GM11168 (cell line): ENCODE data around the gene PRRC2C.

Source experiments
- in situ Hi-C: fragments of 300-500 bp; cut with MboI; formaldehyde crosslinking; loops from one replicate; pipeline ENCODE4 v1.12.0; 2022; ENCODE audit warnings: low sequenced_read_pairs; ENCODE audit not compliant: unreplicated experiment

The PRRC2C gene

DNA sequence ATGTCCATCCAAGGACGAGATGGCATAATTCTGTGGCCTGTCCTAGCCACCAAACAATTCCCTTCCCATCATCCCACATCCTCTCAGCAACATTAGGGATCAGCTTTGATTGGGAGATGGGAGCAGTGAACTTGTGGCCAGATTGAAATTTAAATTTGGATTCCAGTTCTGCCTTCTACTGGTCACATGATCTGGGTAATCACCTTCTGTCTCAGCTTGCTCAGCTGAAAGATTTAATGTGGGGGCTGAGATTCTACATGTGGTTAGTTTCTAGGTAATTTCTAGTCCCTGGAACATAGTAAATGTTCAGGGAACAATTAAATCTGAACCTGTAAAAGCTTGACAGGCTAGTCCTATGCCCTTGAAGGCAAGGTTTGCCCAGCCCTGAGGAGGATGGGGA lies 139.9 kb downstream of the PRRC2C start:
- in situ Hi-C loops: loop anchor here (25.0 kb wide), 1 partner anchor 362 kb away; no protein-coding TSS in a partner anchor

DNA sequence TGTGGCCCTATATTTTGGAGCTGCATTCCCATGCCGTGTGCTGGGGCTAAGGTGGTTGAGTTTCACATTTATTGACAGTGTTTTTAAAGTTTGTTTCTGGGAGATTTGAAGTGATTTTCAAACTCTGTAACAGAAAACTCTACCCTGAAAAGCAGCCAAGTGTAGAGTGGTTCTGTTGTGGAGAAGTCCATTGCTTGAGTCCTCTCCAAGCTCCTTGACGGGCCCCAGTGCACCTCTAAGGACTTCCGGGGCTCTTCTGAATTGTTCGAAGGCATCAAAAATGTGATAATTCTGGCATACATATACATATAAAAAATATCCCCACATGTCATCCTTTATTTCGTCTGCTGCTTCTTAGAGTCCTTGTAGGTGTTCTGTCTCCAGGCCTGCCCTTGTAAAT lies 141.7 kb downstream of the PRRC2C start:
- in situ Hi-C loops: loop anchor here (25.0 kb wide), 1 partner anchor 360 kb away; no protein-coding TSS in a partner anchor

DNA sequence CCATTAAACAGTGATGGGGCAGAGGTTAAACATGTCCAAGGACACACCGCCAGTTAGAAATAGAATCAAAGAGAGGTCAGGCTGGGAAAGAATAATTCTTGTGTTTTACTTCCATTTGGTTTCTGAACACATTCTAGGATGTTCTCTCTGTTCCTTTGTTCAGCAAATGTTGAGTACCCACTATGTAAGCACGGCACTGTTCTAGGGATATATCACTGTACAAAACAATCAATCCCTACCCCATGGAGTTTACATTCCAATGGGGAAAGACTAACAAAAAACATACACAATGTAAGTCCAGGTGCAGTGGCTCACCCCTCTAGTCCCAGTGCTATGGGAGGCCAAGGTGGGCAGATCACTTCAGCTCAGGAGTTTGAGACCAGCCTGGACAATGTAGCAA lies 142.9 kb downstream of the PRRC2C start:
- in situ Hi-C loops: loop anchor here (25.0 kb wide), 1 partner anchor 359 kb away; no protein-coding TSS in a partner anchor

- in situ Hi-C loops: loop anchor here (25.0 kb wide), 1 partner anchor 352 kb away; no protein-coding TSS in a partner anchor
Observed at GRCh38 chr1:171635661-171636060, 150.3 kb downstream of the PRRC2C start.

DNA sequence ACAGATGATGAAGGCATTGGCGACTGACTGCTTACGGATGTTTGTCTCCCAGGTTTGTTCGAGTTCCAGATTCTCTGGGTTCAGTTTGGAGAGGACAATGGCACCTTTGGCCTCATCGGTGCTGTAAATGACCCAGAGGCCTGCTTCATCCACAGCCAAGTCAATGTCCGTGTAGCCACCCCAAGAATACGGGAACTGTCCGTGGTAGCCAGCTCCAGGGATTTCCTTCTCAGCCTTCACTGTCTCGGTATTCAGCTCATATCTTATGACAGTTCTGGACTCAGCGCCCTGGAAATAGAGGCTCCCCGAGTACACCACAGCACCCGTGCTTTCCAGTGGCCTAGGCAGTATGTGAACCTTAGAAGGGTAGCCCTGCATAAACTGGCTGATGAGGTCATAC lies 150.8 kb downstream of the PRRC2C start:
- in situ Hi-C loops: loop anchor here (25.0 kb wide), 1 partner anchor 351 kb away; no protein-coding TSS in a partner anchor

DNA sequence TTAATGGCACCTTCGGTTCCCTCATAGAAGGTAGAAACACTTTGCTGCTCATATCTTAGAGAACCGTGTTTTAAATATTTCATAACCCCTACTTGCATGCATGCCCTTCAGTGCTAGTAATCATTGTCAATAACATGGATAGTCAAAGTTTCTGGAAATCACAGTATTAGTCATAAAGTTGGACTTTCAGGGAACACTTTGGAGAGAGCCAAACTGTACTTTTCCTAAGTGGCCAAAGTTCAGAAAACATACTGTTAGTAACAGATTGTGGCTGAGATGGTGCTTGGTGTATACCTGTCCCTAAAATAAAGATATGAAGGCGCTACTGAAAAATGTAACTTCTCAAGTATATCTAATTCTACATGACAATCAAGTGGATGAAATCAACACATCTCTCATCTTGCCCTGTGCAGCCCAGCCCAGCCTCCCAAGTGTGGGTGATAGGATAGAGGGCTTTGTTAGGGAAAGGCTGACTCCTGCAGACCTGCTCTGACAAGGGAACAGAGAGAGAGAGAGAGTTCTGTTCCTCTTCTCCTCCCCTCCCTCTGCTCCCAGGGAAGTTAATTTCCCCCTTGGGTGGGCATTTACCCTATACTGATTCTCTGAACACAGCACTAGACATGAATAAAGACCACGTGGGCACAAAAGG lies 152.7 kb downstream of the PRRC2C start:
- in situ Hi-C loops: loop anchor here (25.0 kb wide), 1 partner anchor 349 kb away; no protein-coding TSS in a partner anchor

DNA sequence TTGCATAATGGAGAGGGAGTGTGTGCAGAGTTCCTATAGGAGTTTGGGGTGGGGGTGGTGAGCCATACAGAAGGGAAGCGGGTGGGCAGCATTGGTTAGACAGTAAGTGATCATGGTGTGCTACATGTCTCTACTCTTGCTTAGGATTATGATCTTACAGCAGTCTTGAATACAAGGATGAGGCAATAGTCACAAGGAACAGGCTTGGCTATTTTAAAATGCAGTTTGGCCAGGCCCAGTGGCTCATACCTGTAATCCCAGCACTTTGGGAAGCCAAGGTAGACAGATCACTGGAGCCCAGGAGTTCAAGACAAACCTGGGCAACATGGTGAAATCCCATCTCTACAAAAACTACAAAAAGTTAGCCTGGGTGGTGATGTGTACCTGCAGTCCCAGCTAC lies 154.9 kb downstream of the PRRC2C start:
- in situ Hi-C loops: loop anchor here (25.0 kb wide), 1 partner anchor 347 kb away; no protein-coding TSS in a partner anchor

DNA sequence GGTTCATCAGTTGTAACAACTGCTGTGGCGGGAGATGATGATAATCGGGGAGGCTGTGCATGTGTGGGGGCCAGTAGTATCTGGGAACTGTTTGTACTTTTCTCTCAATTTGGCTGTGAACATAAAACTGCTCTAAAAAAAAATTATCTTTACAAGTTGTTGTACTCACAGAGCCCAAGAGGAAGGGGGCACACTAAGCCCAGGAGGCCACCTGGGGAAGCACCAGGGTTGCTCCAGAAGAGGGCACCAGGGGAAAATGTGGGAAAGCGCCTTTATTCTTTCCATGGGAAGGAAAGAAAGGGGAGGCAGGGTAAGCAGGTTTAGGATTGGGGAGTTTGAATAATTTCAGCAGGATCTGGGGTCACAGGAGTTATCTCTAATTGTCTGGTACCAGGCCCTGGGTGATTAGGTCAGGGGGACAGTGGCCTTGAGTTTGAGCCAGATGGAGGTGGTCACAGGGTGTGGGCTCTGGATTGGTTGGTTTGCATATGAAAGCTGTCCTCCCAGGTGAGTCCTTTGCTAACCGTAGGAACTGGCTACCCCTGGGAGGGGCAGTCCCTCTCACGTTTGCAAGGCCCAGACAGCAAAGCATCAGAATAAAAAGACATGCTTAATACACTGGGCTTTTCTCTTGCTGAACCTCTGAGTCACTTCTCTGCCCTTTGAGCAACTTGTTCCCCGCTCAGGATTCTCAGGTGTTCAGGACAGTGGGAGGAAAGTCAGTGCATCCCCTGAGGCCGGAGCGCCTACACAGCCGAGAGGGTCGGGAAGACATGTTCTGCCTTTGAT lies 155.9 kb downstream of the PRRC2C start:
- in situ Hi-C loops: loop anchor here (25.0 kb wide), 1 partner anchor 346 kb away; no protein-coding TSS in a partner anchor

DNA sequence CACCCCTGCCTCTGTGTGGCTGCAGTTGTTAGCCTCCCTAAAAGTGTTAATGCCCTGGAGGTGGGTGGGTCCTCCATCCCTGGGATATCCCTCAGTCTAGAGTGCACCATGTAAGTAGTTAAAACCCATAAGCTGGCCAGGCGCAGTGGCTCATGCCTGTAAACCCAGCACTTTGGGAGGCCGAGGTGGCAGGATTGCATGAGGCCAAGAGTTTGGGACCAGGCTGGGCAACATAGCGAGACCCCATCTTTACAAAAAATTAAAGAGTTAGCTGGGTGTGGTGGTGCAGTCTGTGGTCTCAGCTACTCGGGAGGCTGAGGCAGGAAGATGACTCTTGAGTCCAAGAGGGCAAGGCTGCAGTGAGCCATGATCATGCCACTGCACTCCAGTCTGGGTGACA lies 156.9 kb downstream of the PRRC2C start:
- in situ Hi-C loops: loop anchor here (25.0 kb wide), 1 partner anchor 345 kb away; no protein-coding TSS in a partner anchor
